Hepatocyte (in vitro differentiated cells): ENCODE measurements around the gene GOLGA6L7.

Experiments used
- CTCF ChIP-seq: fragments of 200-600 bp; sonication (generic); IDR thresholded peaks from 2 replicates; pipeline ENCODE4 v1.5.1; 2016; ENCODE audit warnings: antibody characterized with exemption, mild to moderate bottlenecking; ENCODE audit not compliant: poor library complexity
- EZH2phosphoT487 ChIP-seq: fragments of 200-600 bp; sonication (generic); IDR thresholded peaks from one replicate; pipeline ENCODE4 v1.6.1; 2018; ENCODE audit warnings: antibody characterized with exemption, mild to moderate bottlenecking, low read depth, moderate library complexity; ENCODE audit not compliant: unreplicated experiment, severe bottlenecking

- TF ChIP-seq CTCF (no peak), EZH2phosphoT487 (no peak)
Measured at GRCh38 chr15:28896951-28897350, 48.5 kb upstream of the GOLGA6L7 start.
